Esophagus squamous epithelium (tissue), 4 donors: ENCODE results near the gene BCAP29.

Source experiments
- POLR2A ChIP-seq, 4 donors: fragments of 450-650 bp; IDR thresholded peaks; one replicate each; pipeline ENCODE4 v1.6.1; 2017; ENCODE audit warnings: antibody characterized with exemption in 4 of 4, mild to moderate bottlenecking in 4 of 4, moderate library complexity in 3 of 4
- TF ChIP-seq, protein P1 (sequence below), 6 experiments: fragments of 450-650 bp in 4 of 6; fragments of 200-600 bp in 2 of 6; sonication (generic) in 2 of 6; IDR thresholded peaks; one replicate each; pipeline ENCODE4 v1.5.1; 2016 to 2019; ENCODE audit warnings: antibody characterized with exemption in 6 of 6, mild to moderate bottlenecking in 4 of 6, moderate library complexity in 4 of 6

DNA sequence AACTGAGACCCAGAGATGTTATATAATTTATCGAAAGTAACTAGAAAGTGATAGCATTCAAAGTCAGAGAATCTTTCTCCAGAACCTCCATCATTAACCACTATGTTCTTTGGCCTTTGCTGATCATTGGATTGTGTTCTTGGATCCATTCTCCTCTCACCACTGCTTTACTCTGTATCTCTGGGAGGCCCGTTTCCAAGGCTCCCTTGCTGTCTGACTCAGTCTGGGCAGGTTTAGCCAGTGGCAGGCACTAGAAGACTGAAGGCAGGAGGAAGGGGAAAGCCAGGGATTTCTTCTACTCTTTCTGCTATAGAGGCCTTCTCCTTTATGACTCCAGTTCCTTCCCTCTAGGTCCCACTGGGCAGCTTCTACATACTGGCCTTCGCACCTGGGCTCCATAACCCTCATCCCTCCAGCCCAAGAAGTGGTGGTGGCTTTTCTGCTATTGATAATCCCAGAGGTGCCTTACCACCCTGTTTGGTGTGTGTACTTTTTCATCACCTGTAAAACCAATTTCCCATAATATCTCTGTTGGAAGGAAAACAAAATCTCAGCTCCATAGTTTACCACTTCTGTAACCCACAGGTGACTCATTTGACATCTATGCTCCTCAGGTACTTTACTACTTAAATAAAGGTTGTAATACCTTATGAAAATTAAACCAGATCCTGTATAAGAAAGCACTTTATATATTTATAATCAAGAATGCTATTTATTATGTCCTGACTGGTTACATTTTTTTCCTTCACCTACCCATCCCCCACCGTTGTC is 36.0 kb downstream of the BCAP29 start:
- no peak for TF ChIP-seq POLR2A (IDR thresholded peaks at IDR 0.05)
- TF ChIP-seq, protein P1, sequence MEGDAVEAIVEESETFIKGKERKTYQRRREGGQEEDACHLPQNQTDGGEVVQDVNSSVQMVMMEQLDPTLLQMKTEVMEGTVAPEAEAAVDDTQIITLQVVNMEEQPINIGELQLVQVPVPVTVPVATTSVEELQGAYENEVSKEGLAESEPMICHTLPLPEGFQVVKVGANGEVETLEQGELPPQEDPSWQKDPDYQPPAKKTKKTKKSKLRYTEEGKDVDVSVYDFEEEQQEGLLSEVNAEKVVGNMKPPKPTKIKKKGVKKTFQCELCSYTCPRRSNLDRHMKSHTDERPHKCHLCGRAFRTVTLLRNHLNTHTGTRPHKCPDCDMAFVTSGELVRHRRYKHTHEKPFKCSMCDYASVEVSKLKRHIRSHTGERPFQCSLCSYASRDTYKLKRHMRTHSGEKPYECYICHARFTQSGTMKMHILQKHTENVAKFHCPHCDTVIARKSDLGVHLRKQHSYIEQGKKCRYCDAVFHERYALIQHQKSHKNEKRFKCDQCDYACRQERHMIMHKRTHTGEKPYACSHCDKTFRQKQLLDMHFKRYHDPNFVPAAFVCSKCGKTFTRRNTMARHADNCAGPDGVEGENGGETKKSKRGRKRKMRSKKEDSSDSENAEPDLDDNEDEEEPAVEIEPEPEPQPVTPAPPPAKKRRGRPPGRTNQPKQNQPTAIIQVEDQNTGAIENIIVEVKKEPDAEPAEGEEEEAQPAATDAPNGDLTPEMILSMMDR (IDR thresholded peaks at IDR 0.05), result no peak
